IPS-18c (cell line): ENCODE results near the gene NCOA5.
"Not testable (repeated sequence)": the region's sequence is repeated elsewhere in the genome, so short reads cannot be mapped to it uniquely, and the experiment has no call there.

ENCODE experiments used
- H3K4me3 ChIP-seq: 2 replicates; pipeline ENCODE4 v1.7.0; 2013; ENCODE audit warnings: low read depth, mild to moderate bottlenecking, low read length, moderate library complexity; ENCODE audit not compliant: insufficient read depth
- H3K9me3 ChIP-seq: one replicate; pipeline ENCODE4 v1.6.1; 2013; ENCODE audit warnings: mild to moderate bottlenecking, low read length, moderate library complexity; ENCODE audit not compliant: control insufficient read depth, insufficient read depth

The NCOA5 gene

GRCh38 chr20:46104262-46104661, 14.5 kb upstream of the NCOA5 start:
- no peak overlapping the region for H3K4me3 ChIP-seq
- no peaks in the 10 kb centered on the region for H3K9me3 ChIP-seq

DNA sequence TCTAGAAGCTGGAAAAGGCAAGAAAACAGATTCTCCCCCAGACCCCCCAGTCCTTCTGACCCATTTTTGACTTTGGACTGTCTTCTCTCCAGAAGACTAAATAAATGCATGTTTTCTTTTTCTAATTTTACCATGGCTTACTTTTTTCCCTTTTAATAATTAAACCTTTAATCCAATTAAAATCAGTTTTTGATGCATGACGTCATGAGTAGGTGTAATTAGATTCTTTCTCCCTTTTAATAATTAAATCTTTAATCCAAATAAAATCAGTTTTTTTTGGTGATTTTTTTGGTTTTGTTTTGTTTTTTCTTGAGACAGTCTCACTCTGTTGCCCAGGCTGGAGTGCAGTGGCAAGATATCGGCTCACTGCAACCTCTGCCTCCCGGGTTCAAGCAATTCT, 13.2 kb upstream of the NCOA5 start:
- Histone ChIP-seq H3K9me3 (no peaks in the 10 kb centered on the region), H3K4me3 (no peak overlapping the region)

- H3K9me3 ChIP-seq, result no peaks in the 10 kb centered on the region
- no peak overlapping the region for H3K4me3 ChIP-seq
Observed at GRCh38 chr20:46101957-46102356, 12.2 kb upstream of the NCOA5 start.

DNA sequence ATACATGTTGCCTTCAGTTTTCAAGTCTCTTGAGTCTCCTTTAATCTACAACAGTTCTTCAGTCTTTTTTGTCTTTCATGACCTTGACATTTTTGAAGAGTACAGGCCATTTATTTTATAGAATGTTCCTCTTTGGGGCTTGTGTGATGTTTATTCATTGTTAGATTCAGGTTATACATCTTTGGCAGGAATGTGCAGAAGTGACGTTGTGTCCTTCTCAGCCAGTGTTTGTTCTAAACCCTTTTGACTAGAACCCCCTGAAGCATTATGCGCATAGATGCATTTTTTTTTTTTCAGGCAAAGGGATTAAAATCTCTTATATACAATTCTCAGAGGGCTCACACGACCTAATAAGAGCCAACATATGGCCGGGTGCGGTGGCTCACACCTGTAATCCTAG, 11.2 kb upstream of the NCOA5 start:
- H3K4me3 ChIP-seq, result no peak overlapping the region
- H3K9me3 ChIP-seq, result no peaks in the 10 kb centered on the region

DNA sequence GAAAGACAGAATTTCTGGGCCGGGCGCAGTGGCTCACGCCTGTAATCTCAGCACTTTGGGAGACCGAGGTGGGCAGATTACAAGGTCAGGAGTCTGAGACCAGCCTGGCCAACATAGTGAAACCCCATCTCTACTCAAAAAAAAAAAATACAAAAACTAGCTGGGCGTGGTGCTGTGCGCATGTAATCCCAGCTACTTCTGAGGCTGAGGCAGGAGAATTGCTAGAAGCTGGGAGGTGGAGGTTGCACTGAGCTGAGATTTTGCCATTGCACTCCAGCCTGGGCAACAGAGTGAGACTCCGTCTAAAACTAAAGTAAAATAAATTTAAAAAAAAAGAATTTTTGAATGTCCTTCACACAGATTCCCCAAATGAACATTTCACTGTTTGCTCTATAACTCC, 10.7 kb upstream of the NCOA5 start:
- H3K4me3 ChIP-seq, H3K9me3 ChIP-seq: not testable (repeated sequence)

GRCh38 chr20:46099491-46100287, 9.9 kb upstream of the NCOA5 start:
- no peaks in the 10 kb centered on the region for H3K9me3 ChIP-seq
- H3K4me3 ChIP-seq, result no peak overlapping the region

- no peak overlapping the region for H3K4me3 ChIP-seq
- H3K9me3 ChIP-seq, result no peaks in the 10 kb centered on the region
Observed at GRCh38 chr20:46093531-46093930, 3.8 kb upstream of the NCOA5 start.

DNA sequence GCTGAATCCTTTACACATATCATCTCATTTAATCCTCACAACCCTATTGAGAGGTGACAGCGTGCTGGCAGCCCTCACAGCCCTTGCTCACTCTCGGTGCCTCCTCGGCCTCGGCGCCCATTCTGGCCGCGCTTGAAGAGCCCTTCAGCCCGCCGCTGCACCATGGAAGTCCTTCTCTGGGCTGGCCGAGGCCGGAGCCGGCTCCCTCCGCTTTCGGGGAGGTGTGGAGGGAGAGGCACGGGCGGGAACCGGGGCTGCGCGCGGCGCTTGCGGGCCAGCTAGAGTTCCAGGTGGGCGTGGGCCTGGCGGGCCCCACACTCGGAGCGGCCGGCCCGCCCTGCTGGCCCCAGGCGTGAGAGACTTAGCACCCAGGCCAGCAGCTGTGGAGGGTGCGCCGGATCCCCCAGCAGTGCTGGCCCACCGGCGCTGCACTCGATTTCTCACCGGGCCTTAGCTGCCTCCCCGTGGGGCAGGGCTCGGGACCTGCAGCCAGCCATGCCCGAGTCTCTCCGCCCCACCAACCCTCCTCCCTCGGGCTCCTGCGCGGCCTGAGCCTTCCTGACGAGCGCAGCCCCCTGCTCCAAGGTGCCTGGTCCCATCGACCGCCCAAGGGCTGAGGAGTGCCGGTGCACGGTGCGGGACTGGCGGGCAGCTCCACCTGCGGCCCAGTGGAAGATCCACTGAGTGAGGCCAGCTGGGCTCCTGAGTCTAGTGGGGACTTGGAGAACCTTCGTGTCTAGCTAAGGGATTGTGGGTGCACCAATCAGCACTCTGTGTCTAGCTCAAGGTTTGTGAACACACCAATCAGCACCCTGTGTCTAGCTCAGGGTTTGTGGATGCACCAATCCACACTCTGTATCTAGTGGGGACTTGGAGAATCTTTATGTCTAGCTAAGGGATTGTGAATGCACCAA, 2.1 kb upstream of the NCOA5 start:
- not testable (repeated sequence) for H3K9me3 ChIP-seq, H3K4me3 ChIP-seq

- no peaks in the 10 kb centered on the region for H3K9me3 ChIP-seq
Observed at GRCh38 chr20:46089167-46089416, 670 bp downstream of the NCOA5 start.

DNA sequence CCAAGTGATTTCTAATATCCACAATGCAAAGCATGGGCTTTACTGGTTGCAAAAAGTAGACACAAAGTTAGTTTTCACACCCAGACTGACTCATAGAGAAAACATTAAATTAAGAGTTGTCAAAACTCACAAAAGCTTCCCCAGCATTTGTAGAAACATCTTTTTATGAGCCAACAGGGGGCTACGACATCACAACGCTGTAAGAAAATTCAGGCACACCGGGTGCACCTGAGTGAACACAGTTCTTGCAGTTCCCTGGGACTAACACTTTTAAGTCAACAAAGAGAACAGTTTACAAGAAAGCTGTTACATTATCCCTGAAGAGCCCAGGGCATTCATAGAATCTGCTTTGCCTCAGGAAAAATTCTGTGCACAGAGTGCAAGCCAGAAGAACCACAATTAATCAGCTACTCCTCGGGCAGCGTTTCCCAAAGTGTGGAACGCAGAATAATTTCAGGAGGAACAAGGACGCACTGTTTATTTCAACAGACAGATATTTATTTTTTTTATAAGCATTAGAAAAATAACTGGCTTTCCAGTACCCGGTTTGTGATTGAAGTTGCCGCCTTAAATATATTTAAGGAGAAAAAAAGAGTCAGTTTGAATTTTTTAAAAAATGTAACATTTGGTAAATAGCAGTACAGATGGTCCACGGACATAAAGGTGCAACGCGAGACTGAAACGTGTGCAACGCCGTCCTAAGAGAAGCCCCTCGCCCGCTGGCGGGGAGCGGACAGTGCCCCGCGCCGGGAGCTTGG, 1.2 kb downstream of the NCOA5 start:
- Histone ChIP-seq H3K4me3 (peak overlapping the region; percentile 93), H3K9me3 (no peaks in the 10 kb centered on the region)

More at GRCh38 chr20:46089167-46089416, 670 bp downstream of the NCOA5 start:
- peak overlapping the region; percentile 93 for H3K4me3 ChIP-seq

- no peak overlapping the region for H3K4me3 ChIP-seq
- no peaks in the 10 kb centered on the region for H3K9me3 ChIP-seq
Observed at GRCh38 chr20:46087161-46087560, 2.6 kb downstream of the NCOA5 start.

- no peak overlapping the region for H3K4me3 ChIP-seq
- no peaks in the 10 kb centered on the region for H3K9me3 ChIP-seq
Observed at GRCh38 chr20:46085179-46085851, 4.4 kb downstream of the NCOA5 start.

GRCh38 chr20:46084805-46085178, 5.0 kb downstream of the NCOA5 start:
- no peak overlapping the region for H3K4me3 ChIP-seq
- no peaks in the 10 kb centered on the region for H3K9me3 ChIP-seq

GRCh38 chr20:46083531-46084061, 6.2 kb downstream of the NCOA5 start:
- no peaks in the 10 kb centered on the region for H3K9me3 ChIP-seq
- H3K4me3 ChIP-seq, result no peak overlapping the region

- H3K4me3 ChIP-seq, result no peak overlapping the region
- H3K9me3 ChIP-seq, result no peaks in the 10 kb centered on the region
Observed at GRCh38 chr20:46083101-46083500, 6.7 kb downstream of the NCOA5 start.

DNA sequence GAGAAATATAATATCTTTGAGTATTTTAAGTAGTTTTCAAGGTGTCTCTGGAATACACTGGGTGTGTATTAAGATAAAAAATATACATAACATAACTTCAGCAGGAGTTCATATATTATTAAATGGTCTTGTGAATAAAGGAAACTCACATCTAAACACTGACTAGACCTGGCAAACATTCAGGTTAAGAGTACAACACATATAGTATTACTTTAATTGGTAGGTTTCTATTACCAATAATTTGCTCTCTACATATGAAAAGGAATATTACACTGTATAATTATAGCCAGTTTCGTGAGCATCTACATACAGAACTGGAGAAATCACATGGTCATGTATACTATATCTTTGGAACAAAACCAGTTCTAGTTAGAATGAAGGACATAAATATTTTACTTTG, 8.7 kb downstream of the NCOA5 start:
- H3K9me3 ChIP-seq, result no peaks in the 10 kb centered on the region
- no peak overlapping the region for H3K4me3 ChIP-seq

- Histone ChIP-seq H3K4me3 (no peak overlapping the region), H3K9me3 (no peaks in the 10 kb centered on the region)
Observed at GRCh38 chr20:46078954-46079353, 10.8 kb downstream of the NCOA5 start.
